HG03060 (cell line): ENCODE measurements around the gene TNIK.

Experiments used
- ATAC-seq: cut with Tn5 transposase; IDR thresholded peaks from one replicate; pipeline ENCODE4 v1.9.1; 2021; ENCODE audit warnings: low read depth, moderate number of reproducible peaks; ENCODE audit not compliant: unreplicated experiment

TNIK gene

DNA sequence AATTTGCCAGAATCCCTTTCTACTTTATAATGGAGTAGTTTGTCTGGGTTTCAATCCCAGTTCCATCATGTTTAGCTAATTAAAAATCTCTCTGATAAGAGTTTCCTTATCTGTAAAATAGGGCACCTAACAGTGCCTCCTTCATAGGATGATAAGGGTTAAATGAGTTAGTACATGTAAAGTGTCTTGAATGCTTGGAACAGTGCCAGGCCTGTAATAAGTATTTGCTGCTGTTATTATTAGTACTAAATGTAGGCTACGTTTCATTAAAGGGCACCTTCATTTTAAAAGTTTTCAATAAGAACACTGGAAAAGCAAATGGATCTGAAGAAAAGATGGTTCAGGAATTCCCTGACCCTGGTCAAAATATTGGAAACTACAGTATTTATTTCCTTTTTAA, 421.9 kb downstream of the TNIK start:
- no peak for ATAC-seq

DNA sequence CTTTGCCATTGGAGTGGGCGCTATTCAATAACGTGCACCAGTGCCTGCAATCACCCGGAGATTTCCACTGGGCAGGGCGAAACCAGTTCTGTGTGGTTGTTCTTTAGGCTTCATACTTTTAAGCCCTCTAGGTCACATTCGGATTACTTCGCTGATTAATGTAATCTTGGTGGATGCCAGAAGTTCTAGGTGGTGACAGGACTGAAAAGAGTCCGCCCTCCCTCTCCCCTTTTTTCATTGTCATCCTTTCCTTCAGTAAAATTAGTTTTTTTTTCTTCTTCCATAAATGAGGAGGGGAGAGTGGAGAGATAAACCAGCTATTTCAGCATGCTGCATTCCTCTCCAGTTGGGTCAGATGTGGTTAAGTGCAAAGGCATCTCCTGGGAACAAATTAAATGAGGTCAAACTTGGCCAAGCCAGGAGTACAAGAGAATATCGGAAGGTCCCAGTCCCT, 431.4 kb downstream of the TNIK start:
- no peak for ATAC-seq

DNA sequence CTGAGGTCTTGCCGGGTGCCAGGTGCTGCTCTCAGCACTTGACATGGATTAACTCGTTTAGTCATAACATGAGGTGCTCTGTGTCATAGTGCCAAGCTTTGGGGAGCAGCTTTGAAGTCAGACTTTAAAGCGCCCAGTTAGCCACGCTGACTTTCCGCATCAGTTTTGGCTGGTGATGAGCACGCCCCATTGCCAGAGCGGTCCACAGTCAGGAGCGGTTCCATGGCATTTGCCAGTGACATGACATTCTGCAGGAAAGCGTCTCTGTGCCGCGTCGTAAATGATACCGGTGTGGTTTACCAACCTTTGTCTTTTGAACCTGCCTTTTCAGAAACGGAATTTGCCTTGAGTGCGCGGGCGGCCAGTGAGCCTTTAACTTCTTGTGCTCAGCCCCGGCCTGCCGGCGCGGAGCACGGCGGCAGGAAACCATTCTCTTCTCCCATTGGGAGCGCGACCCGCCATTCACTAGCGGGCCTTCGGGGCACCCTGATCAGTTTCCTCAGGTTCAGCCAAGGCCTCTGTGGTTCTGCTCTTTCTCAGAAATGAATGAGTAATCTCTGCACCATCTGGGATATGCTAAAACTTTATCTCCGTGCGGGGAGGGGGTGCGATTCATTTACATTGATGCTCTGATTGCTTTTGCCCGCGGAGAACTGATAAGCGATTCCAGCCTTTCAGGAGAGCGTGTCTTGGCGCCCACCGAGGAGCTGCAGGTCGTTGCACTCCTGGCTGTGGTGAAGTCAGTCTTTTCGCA, 432.0 kb downstream of the TNIK start:
- ATAC-seq, result no peak

GRCh38 chr3:171026597-171027293, 433.5 kb downstream of the TNIK start, which contains the start of gene SLC2A2:
TSS of gene SLC2A2 (minus strand) at chr3:171026720. CDS start at chr3:171026670, 50 bp downstream.
- no peak for ATAC-seq

DNA sequence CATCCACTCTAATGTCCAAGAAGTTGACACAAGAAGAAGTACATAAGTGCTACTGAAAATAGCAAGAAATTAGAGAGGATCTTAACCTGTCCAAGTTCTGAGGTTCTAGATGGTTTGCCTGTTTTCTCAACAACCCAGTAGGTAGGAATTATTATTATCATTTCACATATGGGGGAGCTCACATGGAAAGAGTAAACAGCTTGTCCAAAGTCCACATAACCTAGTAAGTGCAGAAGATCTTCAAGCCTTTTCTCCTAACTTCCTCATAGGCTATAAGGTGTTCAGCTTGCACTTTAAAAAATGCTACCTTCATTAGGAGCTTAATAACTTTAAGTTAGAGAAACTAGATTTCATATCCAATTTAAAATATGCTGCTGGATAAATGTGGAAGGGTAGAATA, 436.6 kb downstream of the TNIK start:
- no peak for ATAC-seq

DNA sequence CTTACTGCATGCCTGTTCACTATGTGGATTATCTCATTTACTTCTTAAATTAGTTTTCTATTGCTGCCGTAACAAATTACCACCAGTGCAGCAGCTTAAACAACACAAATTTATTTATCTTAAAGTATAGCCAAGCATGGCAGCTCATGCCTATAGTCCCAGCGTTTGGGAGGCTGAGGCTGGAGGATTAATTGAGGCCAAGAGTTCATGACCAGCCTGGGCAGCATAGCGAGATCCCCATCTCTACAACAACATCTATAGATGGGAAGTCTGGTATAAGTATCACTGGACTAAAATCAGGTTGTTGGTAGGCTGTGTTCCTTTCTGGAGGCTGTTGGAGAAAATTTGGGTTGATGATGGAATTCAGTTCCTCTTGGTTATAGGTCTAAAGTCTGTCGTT, 438.8 kb downstream of the TNIK start:
- no peak for ATAC-seq

GRCh38 chr3:171018156-171018935, 441.9 kb downstream of the TNIK start:
- no peak for ATAC-seq

DNA sequence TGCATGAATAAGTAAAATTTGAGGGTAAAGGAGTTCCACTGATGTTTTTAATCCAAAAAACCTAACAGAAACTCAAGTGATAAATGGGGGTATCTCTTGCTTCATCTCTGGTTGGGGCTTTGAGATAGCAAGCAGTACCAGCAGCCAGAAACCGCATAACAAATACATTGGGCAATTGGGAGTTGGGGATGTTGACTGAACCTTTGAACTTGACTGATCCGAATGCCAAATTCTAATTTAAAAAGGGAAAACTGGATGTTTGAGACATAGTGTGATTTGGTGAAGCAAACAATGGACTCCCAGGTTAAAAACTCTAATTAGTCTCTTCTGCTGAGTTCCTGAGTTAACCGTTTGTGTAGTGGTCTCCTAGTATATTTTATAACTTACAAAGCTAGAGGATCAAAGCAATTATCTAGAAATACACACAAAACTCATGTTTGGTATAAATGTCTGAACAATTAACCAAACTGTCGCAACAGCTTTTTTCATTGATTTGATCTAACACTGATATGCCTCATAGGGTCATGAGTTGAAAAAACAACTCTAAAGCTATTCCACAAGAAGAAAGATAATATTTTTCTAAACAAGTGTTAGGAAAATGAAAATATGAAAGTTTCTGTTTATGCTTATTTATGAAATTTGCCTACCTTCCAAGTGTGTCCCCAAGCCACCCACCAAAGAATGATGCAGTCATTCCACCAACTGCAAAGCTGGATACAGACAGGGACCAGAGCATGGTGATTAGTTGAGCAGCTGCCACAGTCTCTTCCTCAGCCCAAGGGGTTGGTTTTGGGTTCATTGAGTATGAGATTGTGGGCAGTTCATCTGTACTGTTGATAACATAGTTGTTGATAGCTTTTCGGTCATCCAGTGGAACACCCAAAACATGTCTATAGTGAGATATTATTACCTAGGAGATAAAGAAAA, 446.1 kb downstream of the TNIK start:
- ATAC-seq, result no peak

DNA sequence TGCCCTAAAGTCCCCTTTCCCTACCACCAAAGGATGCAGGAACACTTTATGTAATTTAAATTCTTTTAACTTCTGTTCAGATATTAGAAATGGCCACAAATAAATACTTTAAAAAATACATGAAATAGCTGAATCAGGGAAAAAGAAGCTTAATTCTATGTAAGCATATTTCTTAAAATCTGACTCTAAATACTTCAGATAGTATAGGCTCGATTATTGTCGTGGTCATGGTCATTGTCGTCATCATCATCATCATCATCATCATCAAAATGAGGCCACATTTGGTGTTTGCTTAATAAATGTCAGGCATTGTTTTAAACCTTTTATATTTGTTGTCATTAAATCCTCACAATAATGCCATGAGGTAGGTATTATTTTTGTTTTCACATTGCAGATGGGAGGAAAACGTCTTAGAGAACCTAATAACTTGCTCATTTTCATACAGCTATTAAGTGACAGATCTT, 448.3 kb downstream of the TNIK start:
- no peak for ATAC-seq
